ENCODE measurements around the gene SF3B3. TPM values are rescaled to one million over a fixed set of nuclear protein-coding genes. Genes with fewer than 3 reads are reported as not detected.
"Not testable (repeated sequence)": the region's sequence is repeated elsewhere in the genome, so short reads cannot be mapped to it uniquely, and the experiment has no call there.

Gene SF3B3
- total and polyA plus RNA-seq, 4 donors: 73.7 to 242 (median 101) TPM

GRCh38 chr16:70614208-70614951, 90.8 kb downstream of the SF3B3 start:
- Histone ChIP-seq H3K27ac (ENCODE audit: low read depth in 1 of 2, low read length in 1 of 2) (no peak overlapping the region), H3K9ac (ENCODE audit: insufficient read depth in 1 of 2, low read length in 2 of 2) (no peak overlapping the region), H3K36me3 (ENCODE audit: control insufficient read depth in 4 of 4, insufficient read depth in 4 of 4, low read length in 4 of 4) (no peaks in the 10 kb centered on the region), H3K4me1 (ENCODE audit: control insufficient read depth in 5 of 5, insufficient read depth in 5 of 5, low read length in 5 of 5) (no peaks in the 10 kb centered on the region), H3K4me3 (no peak overlapping the region), H3K9me3 (ENCODE audit: control insufficient read depth in 4 of 4, insufficient read depth in 3 of 4, low read length in 3 of 4) (no peaks in the 10 kb centered on the region), H3K27me3 (ENCODE audit: control insufficient read depth in 3 of 3, insufficient read depth in 3 of 3, low read length in 2 of 3) (no peaks in the 10 kb centered on the region)
- DNase-seq (no peak), ATAC-seq (ENCODE audit: insufficient read depth, low FRiP score) (no peak)
- WGBS, 2 donors: 80 to 88% methylated on average over 5 of the region's 5 CpGs
- TF ChIP-seq, protein P1, sequence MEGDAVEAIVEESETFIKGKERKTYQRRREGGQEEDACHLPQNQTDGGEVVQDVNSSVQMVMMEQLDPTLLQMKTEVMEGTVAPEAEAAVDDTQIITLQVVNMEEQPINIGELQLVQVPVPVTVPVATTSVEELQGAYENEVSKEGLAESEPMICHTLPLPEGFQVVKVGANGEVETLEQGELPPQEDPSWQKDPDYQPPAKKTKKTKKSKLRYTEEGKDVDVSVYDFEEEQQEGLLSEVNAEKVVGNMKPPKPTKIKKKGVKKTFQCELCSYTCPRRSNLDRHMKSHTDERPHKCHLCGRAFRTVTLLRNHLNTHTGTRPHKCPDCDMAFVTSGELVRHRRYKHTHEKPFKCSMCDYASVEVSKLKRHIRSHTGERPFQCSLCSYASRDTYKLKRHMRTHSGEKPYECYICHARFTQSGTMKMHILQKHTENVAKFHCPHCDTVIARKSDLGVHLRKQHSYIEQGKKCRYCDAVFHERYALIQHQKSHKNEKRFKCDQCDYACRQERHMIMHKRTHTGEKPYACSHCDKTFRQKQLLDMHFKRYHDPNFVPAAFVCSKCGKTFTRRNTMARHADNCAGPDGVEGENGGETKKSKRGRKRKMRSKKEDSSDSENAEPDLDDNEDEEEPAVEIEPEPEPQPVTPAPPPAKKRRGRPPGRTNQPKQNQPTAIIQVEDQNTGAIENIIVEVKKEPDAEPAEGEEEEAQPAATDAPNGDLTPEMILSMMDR (IDR thresholded peaks at IDR 0.05; ENCODE audit: control extremely low read depth, extremely low read depth): no peak

- DNase-seq: no peak
- no peaks in the 10 kb centered on the region for H3K9me3 ChIP-seq (ENCODE audit: control insufficient read depth in 4 of 4, insufficient read depth in 3 of 4, low read length in 3 of 4)
- WGBS, 2 donors: 90 to 95% methylated on average over 5 of the region's 5 CpGs
- H3K27ac ChIP-seq (ENCODE audit: low read depth in 1 of 2, low read length in 1 of 2): no peak overlapping the region
- H3K36me3 ChIP-seq (ENCODE audit: control insufficient read depth in 4 of 4, insufficient read depth in 4 of 4, low read length in 4 of 4): no peaks in the 10 kb centered on the region
- no peak for ATAC-seq (ENCODE audit: insufficient read depth, low FRiP score)
- H3K4me1 ChIP-seq (ENCODE audit: control insufficient read depth in 5 of 5, insufficient read depth in 5 of 5, low read length in 5 of 5): no peaks in the 10 kb centered on the region
- no peaks in the 10 kb centered on the region for H3K27me3 ChIP-seq (ENCODE audit: control insufficient read depth in 3 of 3, insufficient read depth in 3 of 3, low read length in 2 of 3)
- TF ChIP-seq, protein P1 (IDR thresholded peaks at IDR 0.05; ENCODE audit: control extremely low read depth, extremely low read depth): no peak
- no peak overlapping the region for H3K9ac ChIP-seq (ENCODE audit: insufficient read depth in 1 of 2, low read length in 2 of 2)
- no peak overlapping the region for H3K4me3 ChIP-seq
Observed at GRCh38 chr16:70615945-70616344, 92.3 kb downstream of the SF3B3 start.

DNA sequence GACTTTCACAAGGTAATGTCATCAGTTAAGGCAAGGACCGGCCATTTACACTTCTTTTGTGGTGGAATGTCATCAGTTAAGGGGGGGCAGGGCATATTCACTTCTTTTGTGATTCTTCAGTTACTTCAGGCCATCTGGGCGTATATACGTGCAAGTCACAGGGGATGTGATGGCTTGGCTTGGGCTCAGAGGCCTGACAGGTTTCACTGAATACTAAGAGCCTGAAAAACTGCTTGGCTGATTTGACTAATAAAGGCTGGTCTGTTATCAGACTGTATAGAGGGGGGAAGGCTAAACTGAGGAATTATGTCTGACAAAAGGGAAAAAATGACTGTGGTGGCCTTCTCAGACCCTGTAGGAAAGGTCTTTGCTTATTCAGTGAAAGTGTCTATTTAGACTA, 98.2 kb downstream of the SF3B3 start:
- H3K9me3 ChIP-seq (ENCODE audit: control insufficient read depth in 4 of 4, insufficient read depth in 3 of 4, low read length in 3 of 4); H3K36me3 ChIP-seq (ENCODE audit: control insufficient read depth in 4 of 4, insufficient read depth in 4 of 4, low read length in 4 of 4); DNase-seq; H3K27me3 ChIP-seq (ENCODE audit: control insufficient read depth in 3 of 3, insufficient read depth in 3 of 3, low read length in 2 of 3); H3K27ac ChIP-seq (ENCODE audit: low read depth in 1 of 2, low read length in 1 of 2); H3K4me3 ChIP-seq; H3K9ac ChIP-seq (ENCODE audit: insufficient read depth in 1 of 2, low read length in 2 of 2); ATAC-seq (ENCODE audit: insufficient read depth, low FRiP score); H3K4me1 ChIP-seq (ENCODE audit: control insufficient read depth in 5 of 5, insufficient read depth in 5 of 5, low read length in 5 of 5): not testable (repeated sequence)
- WGBS, 2 donors: 81 to 86% methylated on average over 3 of the region's 3 CpGs

Small RNA genes within 50 kb of the gene (small RNA-seq; reads per million reads assigned to genes)
- 154 reads per million, percentile 98 among the genes with 10 or more reads in this experiment for gene SNORD111 (ENCODE audit: low replicate concordance)
- gene SNORD111B (ENCODE audit: low replicate concordance): 70.7 reads per million, percentile 98 among the genes with 10 or more reads in this experiment

Other genes starting within 250 kb of the SF3B3 start
- 100 to 1,000 TPM in 1 of 2 donors, 10 to 100 TPM in 1; 61.3 to 147 TPM for gene AARS1, start 234.3 kb upstream of the SF3B3 start, total RNA-seq
- 10 to 100 TPM; 46.9 to 73.8 TPM for gene AARS1, start 234.3 kb upstream of the SF3B3 start, polyA plus RNA-seq
- gene DDX19B, start 224.6 kb upstream of the SF3B3 start, total RNA-seq: 10 to 100 TPM; 27.1 to 27.2 TPM
- gene DDX19B, start 224.6 kb upstream of the SF3B3 start, polyA plus RNA-seq: 10 to 100 TPM; 23.2 to 32.7 TPM
- 10 to 100 TPM; 27.3 to 38.7 TPM for gene DDX19A, start 176.9 kb upstream of the SF3B3 start, total RNA-seq
- gene DDX19A, start 176.9 kb upstream of the SF3B3 start, polyA plus RNA-seq: 10 to 100 TPM; 18.9 to 27.4 TPM
- 10 to 100 TPM; 33.4 to 37.0 TPM for gene ST3GAL2, start 84.7 kb upstream of the SF3B3 start, total RNA-seq
- 10 to 100 TPM in 1 of 2 donors, 1 to 10 TPM in 1; 8.4 to 27.5 TPM for gene ST3GAL2, start 84.7 kb upstream of the SF3B3 start, polyA plus RNA-seq
- gene FCSK, start 69.2 kb upstream of the SF3B3 start, total RNA-seq: 10 to 100 TPM; 13.7 to 24.1 TPM
- 10 to 100 TPM; 12.0 to 14.7 TPM for gene FCSK, start 69.2 kb upstream of the SF3B3 start, polyA plus RNA-seq
- 10 to 100 TPM; 38.4 to 65.8 TPM for gene COG4, start 262 bp upstream of the SF3B3 start, total RNA-seq
- 10 to 100 TPM; 29.3 to 40.4 TPM for gene COG4, start 262 bp upstream of the SF3B3 start, polyA plus RNA-seq
- gene IL34, start 122.7 kb downstream of the SF3B3 start, total RNA-seq: 10 to 100 TPM; 11.6 to 13.0 TPM
- 1 to 10 TPM; 1.5 to 2.7 TPM for gene IL34, start 122.7 kb downstream of the SF3B3 start, polyA plus RNA-seq
- gene MTSS2, start 162.2 kb downstream of the SF3B3 start, total RNA-seq: 10 to 100 TPM; 72.5 to 91.3 TPM
- 10 to 100 TPM; 40.6 to 74.0 TPM for gene MTSS2, start 162.2 kb downstream of the SF3B3 start, polyA plus RNA-seq